ENCODE data around the gene DCAF16.

Gene DCAF16

GRCh38 chr4:17785858-17786257, 24.7 kb downstream of the DCAF16 start:
- H3K27ac ChIP-seq: no peak overlapping the region
- TF ChIP-seq ZFX (IDR thresholded peaks at IDR 0.05; ENCODE audit: borderline replicate concordance) (no peak), CTCF (IDR thresholded peaks at IDR 0.05) (peak; percentile 23; the same call in 1 of the 2 replicates)

GRCh38 chr4:17781300-17782287, 29.0 kb downstream of the DCAF16 start, which contains the start of gene FAM184B:
FAM184B (minus strand) TSS chr4:17781621; CDS start chr4:17781299, 322 bp downstream.
- TF ChIP-seq CTCF (IDR thresholded peaks at IDR 0.05) (no peak), ZFX (IDR thresholded peaks at IDR 0.05; ENCODE audit: borderline replicate concordance) (no peak)

GRCh38 chr4:17780501-17781299, 29.9 kb downstream of the DCAF16 start:
- TF ChIP-seq ZFX (IDR thresholded peaks at IDR 0.05; ENCODE audit: borderline replicate concordance) (no peak), CTCF (IDR thresholded peaks at IDR 0.05) (no peak)
- H3K27ac ChIP-seq: no peak overlapping the region

More at GRCh38 chr4:17781300-17782287, 29.0 kb downstream of the DCAF16 start, which contains the start of gene FAM184B:
- H3K27ac ChIP-seq: no peak within 1 kb of the TSS

GRCh38 chr4:17778431-17778830, 32.1 kb downstream of the DCAF16 start:
- TF ChIP-seq ZFX (IDR thresholded peaks at IDR 0.05; ENCODE audit: borderline replicate concordance): no peak
- TF ChIP-seq CTCF (IDR thresholded peaks at IDR 0.05): no peak
- no peak overlapping the region for H3K27ac ChIP-seq

GRCh38 chr4:17773135-17773698, 37.3 kb downstream of the DCAF16 start:
- TF ChIP-seq ZFX (IDR thresholded peaks at IDR 0.05; ENCODE audit: borderline replicate concordance) (no peak), CTCF (IDR thresholded peaks at IDR 0.05) (no peak)
- H3K27ac ChIP-seq: no peak overlapping the region

- no peak overlapping the region for H3K27ac ChIP-seq
- TF ChIP-seq CTCF (IDR thresholded peaks at IDR 0.05) (no peak), ZFX (IDR thresholded peaks at IDR 0.05; ENCODE audit: borderline replicate concordance) (no peak)
Observed at GRCh38 chr4:17771284-17771908, 39.2 kb downstream of the DCAF16 start.

Data from 22Rv1 (cell line).